Colonic mucosa (tissue), 4 donors: ENCODE data around the gene ASCL5. TPM values are rescaled to one million over a fixed set of nuclear protein-coding genes. Genes with fewer than 3 reads are reported as not detected.

Experiments
- DNase-seq: peaks from one replicate; pipeline ENCODE4 v3.0.0-alpha.2; 2020
- H3K27ac ChIP-seq: fragments of 200-600 bp; one replicate; pipeline ENCODE4 v1.8.0; 2021
- H3K27me3 ChIP-seq: fragments of 200-600 bp; one replicate; pipeline ENCODE4 v1.8.0; 2021
- H3K36me3 ChIP-seq: fragments of 200-600 bp; one replicate; pipeline ENCODE4 v1.8.0; 2021
- H3K4me1 ChIP-seq: fragments of 200-600 bp; one replicate; pipeline ENCODE4 v1.8.0; 2021; ENCODE audit warnings: mild to moderate bottlenecking
- H3K4me3 ChIP-seq: fragments of 200-600 bp; one replicate; pipeline ENCODE4 v1.8.0; 2021
- H3K9ac ChIP-seq, 2 donors: one replicate each; pipeline ENCODE4 v1.7.0; 2013; ENCODE audit warnings: control low read depth in 2 of 2, low read depth in 2 of 2, low read length in 2 of 2
- H3K9me3 ChIP-seq: fragments of 200-600 bp; one replicate; pipeline ENCODE4 v1.8.0; 2021
- CTCF ChIP-seq: fragments of 200-600 bp; IDR thresholded peaks from one replicate; pipeline ENCODE4 v1.8.0; 2022; ENCODE audit warnings: antibody characterized with exemption, mild to moderate bottlenecking
- intact Hi-C: fragments of 100-400 bp; cut with DNase I; formaldehyde crosslinking; loops from one replicate; pipeline ENCODE4 v1.14.1; 2022
- total RNA-seq, 2 donors: library from RNA; stranded (reverse); fragmentation: NEBNext Ultra II Directional in 1 of 2; extraction: Animal tissue kit (Norgen Biotek cat#: 25700) in 1 of 2; gene quantifications; one replicate each; pipeline ENCODE4 v1.2.1, GENCODE V29; 2021
- donor health status: healthy.
- donor health status: DM: no; HTN: no; CAD: no.
- donor health status: DM: no; HTN: no; CAD: no.

Gene ASCL5
- total RNA-seq, 2 donors from 2014 or later = not detected

- TF ChIP-seq CTCF = no peak
- H3K4me3 ChIP-seq = no peak overlapping the region
- H3K4me1 ChIP-seq = no peaks in the 10 kb centered on the region
- intact Hi-C loops = no loop called here
- no peaks in the 10 kb centered on the region for H3K9me3 ChIP-seq
- no peak for DNase-seq
- H3K27ac ChIP-seq = no peak overlapping the region
- no peaks in the 10 kb centered on the region for H3K36me3 ChIP-seq
- no peaks in the 10 kb centered on the region for H3K27me3 ChIP-seq
- no peak overlapping the region for H3K9ac ChIP-seq
Observed at GRCh38 chr1:201128476-201128875, 1.5 kb upstream of the ASCL5 start.

- intact Hi-C loops = no loop called here
- no peak for DNase-seq
- no peak for TF ChIP-seq CTCF
- Histone ChIP-seq H3K27me3 (no peaks in the 10 kb centered on the region), H3K36me3 (no peaks in the 10 kb centered on the region), H3K9ac (no peak overlapping the region), H3K4me3 (no peak overlapping the region), H3K9me3 (no peaks in the 10 kb centered on the region), H3K4me1 (no peaks in the 10 kb centered on the region), H3K27ac (no peak overlapping the region)
Observed at GRCh38 chr1:201127755-201128455, 921 bp upstream of the ASCL5 start.

- H3K9me3 ChIP-seq = no peaks in the 10 kb centered on the region
- intact Hi-C loops = no loop called here
- no peaks in the 10 kb centered on the region for H3K27me3 ChIP-seq
- H3K36me3 ChIP-seq = no peaks in the 10 kb centered on the region
- no peak overlapping the region for H3K27ac ChIP-seq
- no peak overlapping the region for H3K9ac ChIP-seq
- no peaks in the 10 kb centered on the region for H3K4me1 ChIP-seq
- H3K4me3 ChIP-seq = no peak overlapping the region
- no peak for TF ChIP-seq CTCF
- no peak for DNase-seq
Observed at GRCh38 chr1:201126463-201126831, 537 bp downstream of the ASCL5 start.

GRCh38 chr1:201125800-201126199, 1.2 kb downstream of the ASCL5 start:
- intact Hi-C loops = no loop called here
- no peaks in the 10 kb centered on the region for H3K27me3 ChIP-seq
- H3K9me3 ChIP-seq = no peaks in the 10 kb centered on the region
- H3K27ac ChIP-seq = no peak overlapping the region
- no peaks in the 10 kb centered on the region for H3K4me1 ChIP-seq
- DNase-seq = no peak
- no peak for TF ChIP-seq CTCF
- H3K4me3 ChIP-seq = no peak overlapping the region
- no peaks in the 10 kb centered on the region for H3K36me3 ChIP-seq
- H3K9ac ChIP-seq = no peak overlapping the region

GRCh38 chr1:201125019-201125418, 2.0 kb downstream of the ASCL5 start:
- no peak overlapping the region for H3K4me3 ChIP-seq
- H3K36me3 ChIP-seq = no peaks in the 10 kb centered on the region
- DNase-seq = no peak
- no peaks in the 10 kb centered on the region for H3K4me1 ChIP-seq
- intact Hi-C loops = no loop called here
- TF ChIP-seq CTCF = no peak
- no peaks in the 10 kb centered on the region for H3K27me3 ChIP-seq
- H3K9ac ChIP-seq = no peak overlapping the region
- no peaks in the 10 kb centered on the region for H3K9me3 ChIP-seq
- no peak overlapping the region for H3K27ac ChIP-seq
